Coronary artery (tissue), 2 donors: ENCODE results near the gene COL4A4.

Experiments
- DNase-seq: peaks from one replicate; pipeline ENCODE4 v3.0.0-alpha.2; 2017; ENCODE audit warnings: low spot score
- H3K27ac ChIP-seq, 2 donors: fragments of 200-600 bp; sonication (generic); one replicate each; pipeline ENCODE4 v1.5.1; 2016 to 2019
- H3K4me3 ChIP-seq: fragments of 200-600 bp; sonication (generic); 2 replicates; pipeline ENCODE4 v1.5.1; 2016; ENCODE audit warnings: mild to moderate bottlenecking, moderate library complexity
- CTCF ChIP-seq: fragments of 200-600 bp; sonication (generic); IDR thresholded peaks from one replicate; pipeline ENCODE4 v1.5.1; 2019; ENCODE audit warnings: antibody characterized with exemption

Gene COL4A4

GRCh38 chr2:226963528-226963927 is 200.5 kb downstream of the COL4A4 start:
- TF ChIP-seq CTCF: no peak

GRCh38 chr2:226962176-226962773 is 201.7 kb downstream of the COL4A4 start:
- no peak overlapping the region for H3K4me3 ChIP-seq
- DNase-seq: no peak
- TF ChIP-seq CTCF: no peak
- no peak overlapping the region for H3K27ac ChIP-seq

More at GRCh38 chr2:226963528-226963927, 200.5 kb downstream of the COL4A4 start:
- no peak for DNase-seq
- Histone ChIP-seq H3K27ac (no peak overlapping the region), H3K4me3 (no peak overlapping the region)

GRCh38 chr2:226959418-226959817 is 204.6 kb downstream of the COL4A4 start:
- TF ChIP-seq CTCF: no peak
- H3K4me3 ChIP-seq: no peak overlapping the region
- H3K27ac ChIP-seq: no peak overlapping the region
- no peak for DNase-seq

- no peak overlapping the region for H3K4me3 ChIP-seq
These were observed 207.3 kb downstream of the COL4A4 start for GRCh38 chr2:226956659-226957058.

GRCh38 chr2:226953826-226954225 is 210.2 kb downstream of the COL4A4 start:
- H3K27ac ChIP-seq: no peak overlapping the region
- TF ChIP-seq CTCF: no peak
- DNase-seq: no peak
- no peak overlapping the region for H3K4me3 ChIP-seq

More at GRCh38 chr2:226956659-226957058, 207.3 kb downstream of the COL4A4 start:
- DNase-seq: no peak
- TF ChIP-seq CTCF: no peak
- no peak overlapping the region for H3K27ac ChIP-seq

- no peak overlapping the region for H3K4me3 ChIP-seq
- TF ChIP-seq CTCF: no peak
- no peak overlapping the region for H3K27ac ChIP-seq
- no peak for DNase-seq
These were observed 210.8 kb downstream of the COL4A4 start for GRCh38 chr2:226953206-226953605.
